H1 (cell line): Measurements from ENCODE around the gene CD79A.

Experiments
- EP300 ChIP-seq, 2 experiments: IDR thresholded peaks; 1 replicate in 1 of 2; 2 replicates in 1 of 2; pipeline ENCODE4 v1.6.1; 2011 to 2012; ENCODE audit warnings: low read depth in 2 of 2, low read length in 2 of 2, mild to moderate bottlenecking in 2 of 2, borderline replicate concordance in 1 of 2, inconsistent platforms in 1 of 2, moderate library complexity in 1 of 2
- JUND ChIP-seq: IDR thresholded peaks from 2 replicates; pipeline ENCODE4 v1.6.1; 2011; ENCODE audit warnings: mild to moderate bottlenecking, improper control_type of control experiment, low read length
- TF ChIP-seq, protein P1 (sequence below): IDR thresholded peaks from 2 replicates; pipeline ENCODE4 v1.6.1; 2012; ENCODE audit warnings: inconsistent platforms

DNA sequence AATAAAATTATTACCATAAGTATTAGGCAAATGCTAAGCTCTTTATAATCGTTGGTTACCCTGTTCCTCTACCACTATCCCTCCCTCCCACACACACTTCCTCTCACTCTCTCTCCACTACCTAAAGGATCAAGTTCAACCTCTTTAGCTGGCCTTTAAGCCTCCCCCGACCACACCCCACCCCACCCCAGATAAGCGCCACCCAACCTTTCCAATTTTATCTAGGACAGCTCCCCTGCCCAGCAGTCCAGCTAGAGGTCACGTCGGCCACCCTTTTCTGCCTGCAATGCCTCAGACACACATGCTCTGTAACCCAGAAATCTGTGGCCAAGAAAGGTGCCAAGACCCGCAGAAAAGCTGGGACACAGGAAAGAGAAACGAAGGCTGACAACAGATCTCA is 33.7 kb upstream of the CD79A start:
- TF ChIP-seq EP300 (IDR thresholded peaks at IDR 0.05; ENCODE audit: borderline replicate concordance in 1 of 2, low read depth in 2 of 2, low read length in 2 of 2): no peak
- no peak for TF ChIP-seq JUND
- TF ChIP-seq, protein P1, sequence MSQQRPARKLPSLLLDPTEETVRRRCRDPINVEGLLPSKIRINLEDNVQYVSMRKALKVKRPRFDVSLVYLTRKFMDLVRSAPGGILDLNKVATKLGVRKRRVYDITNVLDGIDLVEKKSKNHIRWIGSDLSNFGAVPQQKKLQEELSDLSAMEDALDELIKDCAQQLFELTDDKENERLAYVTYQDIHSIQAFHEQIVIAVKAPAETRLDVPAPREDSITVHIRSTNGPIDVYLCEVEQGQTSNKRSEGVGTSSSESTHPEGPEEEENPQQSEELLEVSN: no peak
